GM13977 (cell line): Measurements from ENCODE around the gene RPRD2.

Source experiments
- DNase-seq: peaks from one replicate; pipeline ENCODE4 v3.0.0; 2012; ENCODE audit warnings: low spot score
- in situ Hi-C: fragments of 300-500 bp; cut with MboI; formaldehyde crosslinking; loops from one replicate; pipeline ENCODE4 v1.12.0; 2022; ENCODE audit warnings: low sequenced_read_pairs, low pct_unique_long_range_greater_than_20kb, mixed read lengths, inconsistent platforms; ENCODE audit not compliant: unreplicated experiment
- TF ChIP-seq, protein P1 (sequence below): IDR thresholded peaks from 2 replicates; pipeline ENCODE4 v1.5.1; 2012; ENCODE audit warnings: mild to moderate bottlenecking, control low read depth; ENCODE audit not compliant: insufficient read depth; ENCODE audit errors: extremely low read depth, missing control alignments

Gene RPRD2

DNA sequence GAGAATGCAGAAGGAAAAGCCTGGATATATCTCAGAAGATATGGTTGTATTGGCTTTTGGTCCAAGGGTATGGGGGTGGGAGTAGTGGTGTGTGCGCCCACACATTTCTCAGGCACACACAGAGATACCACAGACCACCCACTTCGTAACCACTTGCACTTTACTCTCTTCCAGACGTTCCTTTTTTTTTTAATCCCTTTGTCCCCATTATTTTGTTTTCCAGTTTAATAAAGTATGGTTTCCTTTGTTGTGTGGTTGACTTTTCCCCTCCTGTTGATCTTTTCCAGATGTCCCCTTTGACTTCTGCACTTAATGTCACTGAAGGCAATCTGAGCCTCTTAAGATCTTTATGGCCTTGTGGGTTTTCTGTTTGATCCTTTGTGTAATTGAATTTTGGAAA, 112.8 kb downstream of the RPRD2 start:
- in situ Hi-C loops: no loop called here
- TF ChIP-seq, protein P1, sequence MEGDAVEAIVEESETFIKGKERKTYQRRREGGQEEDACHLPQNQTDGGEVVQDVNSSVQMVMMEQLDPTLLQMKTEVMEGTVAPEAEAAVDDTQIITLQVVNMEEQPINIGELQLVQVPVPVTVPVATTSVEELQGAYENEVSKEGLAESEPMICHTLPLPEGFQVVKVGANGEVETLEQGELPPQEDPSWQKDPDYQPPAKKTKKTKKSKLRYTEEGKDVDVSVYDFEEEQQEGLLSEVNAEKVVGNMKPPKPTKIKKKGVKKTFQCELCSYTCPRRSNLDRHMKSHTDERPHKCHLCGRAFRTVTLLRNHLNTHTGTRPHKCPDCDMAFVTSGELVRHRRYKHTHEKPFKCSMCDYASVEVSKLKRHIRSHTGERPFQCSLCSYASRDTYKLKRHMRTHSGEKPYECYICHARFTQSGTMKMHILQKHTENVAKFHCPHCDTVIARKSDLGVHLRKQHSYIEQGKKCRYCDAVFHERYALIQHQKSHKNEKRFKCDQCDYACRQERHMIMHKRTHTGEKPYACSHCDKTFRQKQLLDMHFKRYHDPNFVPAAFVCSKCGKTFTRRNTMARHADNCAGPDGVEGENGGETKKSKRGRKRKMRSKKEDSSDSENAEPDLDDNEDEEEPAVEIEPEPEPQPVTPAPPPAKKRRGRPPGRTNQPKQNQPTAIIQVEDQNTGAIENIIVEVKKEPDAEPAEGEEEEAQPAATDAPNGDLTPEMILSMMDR: no peak
- no peak for DNase-seq

DNA sequence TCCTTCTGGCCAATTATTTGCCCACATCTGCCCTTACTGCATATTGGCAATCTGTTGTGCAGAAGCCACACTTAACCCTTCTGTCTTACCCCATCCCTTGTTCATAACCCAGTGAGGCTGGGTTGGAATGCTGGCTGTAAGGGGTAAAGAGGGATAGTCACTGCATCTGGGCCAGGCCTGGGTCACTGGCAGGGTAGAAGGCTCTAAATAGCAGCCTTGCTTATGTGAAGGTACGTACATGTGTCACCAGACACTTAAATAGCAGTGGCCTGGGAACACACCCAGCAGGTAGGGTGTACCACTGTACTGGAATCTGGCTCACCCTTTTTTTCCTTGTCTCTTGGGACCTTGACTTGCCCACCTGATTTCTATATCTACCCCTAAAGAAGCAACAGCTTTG, 113.4 kb downstream of the RPRD2 start:
- DNase-seq: no peak
- TF ChIP-seq, protein P1: no peak
- in situ Hi-C loops: no loop called here

DNA sequence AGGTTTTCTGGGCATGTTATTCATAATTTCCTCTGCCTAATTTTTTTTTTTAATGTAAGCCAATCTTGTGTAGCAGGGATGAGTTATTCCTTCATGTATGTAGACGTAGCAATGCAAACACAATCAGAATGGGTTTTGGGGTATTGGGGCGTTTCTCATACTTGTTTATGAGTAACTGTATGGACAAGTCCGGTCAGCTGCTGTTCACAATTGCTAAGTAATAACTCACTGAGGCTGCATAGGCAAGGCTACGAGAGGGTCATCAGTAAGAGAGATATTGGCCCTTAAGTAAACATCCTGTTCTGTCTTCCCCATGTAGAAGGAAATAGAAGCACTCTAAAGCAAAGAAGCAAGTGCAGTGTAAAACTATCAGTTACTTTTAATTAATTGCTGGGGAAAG, 113.8 kb downstream of the RPRD2 start:
- in situ Hi-C loops: no loop called here
- no peak for DNase-seq
- TF ChIP-seq, protein P1: no peak

DNA sequence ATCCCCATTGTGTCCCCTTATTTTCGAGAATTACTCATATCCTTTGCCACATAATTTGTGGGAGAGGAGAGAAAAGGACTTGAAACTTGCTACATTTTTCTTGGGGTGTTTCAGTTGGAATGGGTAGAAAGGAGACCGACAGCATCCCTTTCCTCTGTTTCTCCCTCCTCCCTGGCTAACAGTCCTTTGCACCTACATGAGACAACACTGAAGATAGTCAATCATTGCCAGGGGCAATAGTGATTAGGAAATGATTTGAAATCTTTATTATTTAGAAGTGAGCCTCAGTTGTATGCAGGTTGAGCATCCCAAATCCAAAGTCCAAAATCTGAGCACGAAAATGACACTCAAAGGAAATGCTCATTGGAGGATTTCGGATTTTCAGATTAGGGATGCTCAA, 115.4 kb downstream of the RPRD2 start:
- in situ Hi-C loops: no loop called here
- no peak for DNase-seq
- TF ChIP-seq, protein P1: no peak

DNA sequence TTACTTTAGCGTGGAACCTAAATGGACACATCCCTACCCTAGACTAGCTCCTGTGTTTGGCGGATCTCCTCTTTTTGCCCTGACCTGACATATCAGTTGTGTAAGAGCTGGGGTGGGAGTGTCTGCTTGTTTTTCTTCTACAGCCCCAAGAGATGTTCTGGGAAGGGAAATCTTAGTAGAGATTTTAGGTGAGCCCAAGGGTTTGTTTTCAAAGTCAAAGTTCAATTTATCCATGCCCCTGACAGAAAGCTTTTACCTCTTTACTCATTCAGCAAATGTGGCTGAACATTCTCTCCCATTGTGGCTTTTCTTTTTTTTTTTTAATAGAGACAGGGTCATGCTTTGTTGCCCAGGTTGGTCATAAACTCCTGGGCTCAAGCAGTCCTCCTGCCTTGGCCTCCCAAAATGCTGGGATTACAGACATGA, 116.0 kb downstream of the RPRD2 start:
- in situ Hi-C loops: no loop called here
- DNase-seq: no peak

DNA sequence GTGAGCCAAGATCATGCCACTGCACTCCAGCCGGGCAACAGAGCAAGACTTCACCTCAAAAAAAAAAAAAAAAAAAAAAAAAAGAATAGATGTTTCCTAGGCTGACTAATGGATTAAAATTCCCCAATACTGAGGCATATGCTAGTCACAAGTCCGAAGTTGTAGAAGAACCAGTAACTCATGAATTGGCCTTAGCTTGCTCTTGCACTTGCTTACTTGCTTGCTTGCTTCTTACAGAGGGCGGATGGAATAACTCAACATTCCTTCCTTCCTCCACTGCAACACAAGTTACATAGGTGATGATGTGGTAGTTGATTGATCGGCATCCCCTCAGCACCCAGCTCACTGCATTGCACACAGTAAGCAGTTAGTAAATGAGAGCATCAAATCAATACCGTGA, 120.5 kb downstream of the RPRD2 start:
- TF ChIP-seq, protein P1: no peak
- no peak for DNase-seq
- in situ Hi-C loops: no loop called here

More for the DNA sequence above, 116.0 kb downstream of the RPRD2 start:
- TF ChIP-seq, protein P1: no peak

DNA sequence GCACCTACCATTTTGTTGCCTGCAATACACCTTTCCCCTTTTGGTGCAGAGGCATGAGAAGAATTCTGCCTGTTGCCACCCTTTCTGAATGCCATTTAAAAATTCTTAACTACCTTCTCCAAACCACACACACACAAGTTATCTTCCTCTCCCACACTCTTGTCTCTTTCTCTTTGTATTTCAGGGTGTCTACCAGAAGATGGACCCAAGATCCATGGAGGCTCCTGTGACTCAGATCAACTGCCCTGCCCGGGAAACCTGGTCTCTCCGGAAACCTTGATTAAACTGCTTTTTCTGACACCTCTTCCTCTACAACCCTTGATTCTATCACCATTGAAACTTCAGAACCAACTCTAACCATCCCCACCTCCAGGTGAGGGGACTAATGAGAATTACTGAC, 120.9 kb downstream of the RPRD2 start:
- no peak for DNase-seq
- in situ Hi-C loops: no loop called here

More for the DNA sequence above, 120.9 kb downstream of the RPRD2 start:
- TF ChIP-seq, protein P1: no peak
